Measurements from ENCODE around the gene CDC34.

CDC34 gene

GRCh38 chr19:554817-555216 is 23.3 kb downstream of the CDC34 start:
- in situ Hi-C loops (cut with MboI; ENCODE audit: low pct_unique_long_range_greater_than_20kb, low sequenced_read_pairs, unreplicated experiment) = no loop called here
- TF ChIP-seq, protein P1, sequence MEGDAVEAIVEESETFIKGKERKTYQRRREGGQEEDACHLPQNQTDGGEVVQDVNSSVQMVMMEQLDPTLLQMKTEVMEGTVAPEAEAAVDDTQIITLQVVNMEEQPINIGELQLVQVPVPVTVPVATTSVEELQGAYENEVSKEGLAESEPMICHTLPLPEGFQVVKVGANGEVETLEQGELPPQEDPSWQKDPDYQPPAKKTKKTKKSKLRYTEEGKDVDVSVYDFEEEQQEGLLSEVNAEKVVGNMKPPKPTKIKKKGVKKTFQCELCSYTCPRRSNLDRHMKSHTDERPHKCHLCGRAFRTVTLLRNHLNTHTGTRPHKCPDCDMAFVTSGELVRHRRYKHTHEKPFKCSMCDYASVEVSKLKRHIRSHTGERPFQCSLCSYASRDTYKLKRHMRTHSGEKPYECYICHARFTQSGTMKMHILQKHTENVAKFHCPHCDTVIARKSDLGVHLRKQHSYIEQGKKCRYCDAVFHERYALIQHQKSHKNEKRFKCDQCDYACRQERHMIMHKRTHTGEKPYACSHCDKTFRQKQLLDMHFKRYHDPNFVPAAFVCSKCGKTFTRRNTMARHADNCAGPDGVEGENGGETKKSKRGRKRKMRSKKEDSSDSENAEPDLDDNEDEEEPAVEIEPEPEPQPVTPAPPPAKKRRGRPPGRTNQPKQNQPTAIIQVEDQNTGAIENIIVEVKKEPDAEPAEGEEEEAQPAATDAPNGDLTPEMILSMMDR (IDR thresholded peaks at IDR 0.05; ENCODE audit: extremely low read depth, insufficient read depth, missing control alignments) = no peak
- DNase-seq (ENCODE audit: low spot score) = no peak

GRCh38 chr19:555474-555808 is 23.9 kb downstream of the CDC34 start:
- TF ChIP-seq, protein P1 (IDR thresholded peaks at IDR 0.05; ENCODE audit: extremely low read depth, insufficient read depth, missing control alignments) = no peak
- no peak for DNase-seq (ENCODE audit: low spot score)
- in situ Hi-C loops (cut with MboI; ENCODE audit: low pct_unique_long_range_greater_than_20kb, low sequenced_read_pairs, unreplicated experiment) = no loop called here

- TF ChIP-seq, protein P1 (IDR thresholded peaks at IDR 0.05; ENCODE audit: extremely low read depth, insufficient read depth, missing control alignments) = no peak
- in situ Hi-C loops (cut with MboI; ENCODE audit: low pct_unique_long_range_greater_than_20kb, low sequenced_read_pairs, unreplicated experiment) = no loop called here
- no peak for DNase-seq (ENCODE audit: low spot score)
Observed at GRCh38 chr19:556611-557382, 25.2 kb downstream of the CDC34 start.

- no peak for DNase-seq (ENCODE audit: low spot score)
- TF ChIP-seq, protein P1 (IDR thresholded peaks at IDR 0.05; ENCODE audit: extremely low read depth, insufficient read depth, missing control alignments) = no peak
- in situ Hi-C loops (cut with MboI; ENCODE audit: low pct_unique_long_range_greater_than_20kb, low sequenced_read_pairs, unreplicated experiment) = no loop called here
Observed at GRCh38 chr19:558770-559439, 27.3 kb downstream of the CDC34 start.

GRCh38 chr19:560121-560520 is 28.6 kb downstream of the CDC34 start:
- no peak for DNase-seq (ENCODE audit: low spot score)
- TF ChIP-seq, protein P1 (IDR thresholded peaks at IDR 0.05; ENCODE audit: extremely low read depth, insufficient read depth, missing control alignments) = no peak
- in situ Hi-C loops (cut with MboI; ENCODE audit: low pct_unique_long_range_greater_than_20kb, low sequenced_read_pairs, unreplicated experiment) = no loop called here

- TF ChIP-seq, protein P1 (IDR thresholded peaks at IDR 0.05; ENCODE audit: extremely low read depth, insufficient read depth, missing control alignments) = no peak
- in situ Hi-C loops (cut with MboI; ENCODE audit: low pct_unique_long_range_greater_than_20kb, low sequenced_read_pairs, unreplicated experiment) = no loop called here
- DNase-seq (ENCODE audit: low spot score) = no peak
Observed at GRCh38 chr19:566403-566802, 34.8 kb downstream of the CDC34 start.
